ENCODE data around the gene RABIF. TPM values are rescaled to one million over a fixed set of nuclear protein-coding genes. Genes with fewer than 3 reads are reported as not detected.
"Not testable (repeated sequence)": the region's sequence is repeated elsewhere in the genome, so short reads cannot be mapped to it uniquely, and the experiment has no call there.

RABIF gene
- total RNA-seq, 1 experiment from 2014 or later, result 13.5 TPM

GRCh38 chr1:202836623-202837403 is 52.1 kb downstream of the RABIF start:
- DNase-seq (ENCODE audit: extremely low read depth, low read depth), result no peak

GRCh38 chr1:202835548-202836072 is 53.3 kb downstream of the RABIF start:
- DNase-seq (ENCODE audit: extremely low read depth, low read depth), result no peak

- DNase-seq (ENCODE audit: extremely low read depth, low read depth), result no peak
Measured at GRCh38 chr1:202834771-202835547, 54.0 kb downstream of the RABIF start.

GRCh38 chr1:202831906-202832305 is 57.0 kb downstream of the RABIF start:
- DNase-seq (ENCODE audit: extremely low read depth, low read depth), result no peak

- not testable (repeated sequence) for DNase-seq (ENCODE audit: extremely low read depth, low read depth)
Measured at GRCh38 chr1:202829223-202829622, 59.7 kb downstream of the RABIF start.

Small RNA genes lying within 50 kb of the gene (small RNA-seq; reads per million reads assigned to genes)
- 0 reads per million in 2 experiments for gene RF00019

Other genes starting within 250 kb of the RABIF start
- not detected in 2 replicates for gene SYT2, start 178.7 kb downstream of the RABIF start, total RNA-seq (2014; rRNA removed; shearing (Covaris generic))
- gene KDM5B, start 80.7 kb downstream of the RABIF start, total RNA-seq (2014; rRNA removed; shearing (Covaris generic)), result 40.1 and 46.3 TPM in 2 replicates
- gene PCAT6, start 78.2 kb downstream of the RABIF start, total RNA-seq (2014; rRNA removed; shearing (Covaris generic)), result 0.46 and 0.52 TPM in 2 replicates
- 41.0 and 44.6 TPM in 2 replicates for gene KLHL12, start 38.1 kb upstream of the RABIF start, total RNA-seq (2014; rRNA removed; shearing (Covaris generic))
- gene ADIPOR1, start 69.2 kb upstream of the RABIF start, total RNA-seq (2014; rRNA removed; shearing (Covaris generic)), result 152 and 161 TPM in 2 replicates
- gene CYB5R1, start 78.1 kb upstream of the RABIF start, total RNA-seq (2014; rRNA removed; shearing (Covaris generic)), result 15.8 and 17.4 TPM in 2 replicates
- gene TMEM183A, start 118.2 kb upstream of the RABIF start, total RNA-seq (2014; rRNA removed; shearing (Covaris generic)), result 121 and 128 TPM in 2 replicates
- gene PPFIA4, start 137.3 kb upstream of the RABIF start, total RNA-seq (2014; rRNA removed; shearing (Covaris generic)), result 3.4 and 4.2 TPM in 2 replicates
- gene MYOG, start 196.9 kb upstream of the RABIF start, total RNA-seq (2014; rRNA removed; shearing (Covaris generic)), result not detected in 2 replicates
- 0.17 TPM in 1 of 2 replicates, not detected in the other for gene ADORA1, start 238.6 kb upstream of the RABIF start, total RNA-seq (2014; rRNA removed; shearing (Covaris generic))